ENCODE results near the gene EAF1. TPM values are rescaled to one million over a fixed set of nuclear protein-coding genes. Genes with fewer than 3 reads are reported as not detected.
A peak's percentile ranks its signal among the peaks of the same experiment; 100 is the strongest.

Gene EAF1
- total RNA-seq, result 24.9 and 26.3 TPM in 2 replicates
- long read RNA-seq, full-length matches to known transcripts, result 12 of 20 reads
- long read RNA-seq, partial matches to known transcripts, result 1 of 20 reads
- long read RNA-seq, other reads (novel, unspliced or antisense), result 7 of 20 reads

- TF ChIP-seq CTCF (conservative IDR thresholded peaks at IDR 0.05), result peak; percentile 44
- Mint-ChIP-seq H3K9me3 (no peaks in the 10 kb centered on the region), H3K4me3 (peak within 1 kb of the TSS; percentile 99), H3K36me3 (ENCODE audit: low read depth) (no peaks in the 10 kb centered on the region), H3K27me3 (ENCODE audit: low read depth) (no peaks in the 10 kb centered on the region), H3K4me1 (peaks cover 43% of the 10 kb centered on the region), H3K27ac (ENCODE audit: unreplicated experiment) (peak within 1 kb of the TSS; percentile 99)
- peak; percentile 67 for DNase-seq (ENCODE audit: low read depth, low spot score)
These were observed at the start of gene EAF1, which contains the start of gene METTL6 for GRCh38 chr3:15427182-15427880. TSS of gene EAF1 (plus strand) at chr3:15427598. CDS start at chr3:15427780, 182 bp downstream. TSS of gene METTL6 (minus strand) at chr3:15427544. CDS start at chr3:15426511, 1,033 bp downstream.

GRCh38 chr3:15377961-15378791 is 49.2 kb upstream of the EAF1 start:
- peak; percentile 86 for DNase-seq (ENCODE audit: low read depth, low spot score)
- Mint-ChIP-seq H3K27me3 (ENCODE audit: low read depth) (no peaks in the 10 kb centered on the region), H3K27ac (ENCODE audit: unreplicated experiment) (peak overlapping the region; percentile 58), H3K36me3 (ENCODE audit: low read depth) (no peaks in the 10 kb centered on the region), H3K4me1 (peaks cover 8% of the 10 kb centered on the region), H3K9me3 (no peaks in the 10 kb centered on the region), H3K4me3 (peak overlapping the region; percentile 4)
- TF ChIP-seq CTCF (conservative IDR thresholded peaks at IDR 0.05), result peak; percentile 93

- Mint-ChIP-seq H3K4me3 (no peak overlapping the region), H3K4me1 (peaks cover 8% of the 10 kb centered on the region), H3K27me3 (ENCODE audit: low read depth) (no peaks in the 10 kb centered on the region), H3K36me3 (ENCODE audit: low read depth) (peaks cover 10% of the 10 kb centered on the region), H3K27ac (ENCODE audit: unreplicated experiment) (no peak overlapping the region), H3K9me3 (peaks cover 6% of the 10 kb centered on the region)
- TF ChIP-seq CTCF (conservative IDR thresholded peaks at IDR 0.05), result no peak
- DNase-seq (ENCODE audit: low read depth, low spot score), result no peak
These were observed 46.2 kb upstream of the EAF1 start for GRCh38 chr3:15380980-15381890.

GRCh38 chr3:15382405-15382923 is 44.9 kb upstream of the EAF1 start:
- H3K4me3 Mint-ChIP-seq, result no peak overlapping the region
- no peaks in the 10 kb centered on the region for H3K27me3 Mint-ChIP-seq (ENCODE audit: low read depth)
- H3K27ac Mint-ChIP-seq (ENCODE audit: unreplicated experiment), result no peak overlapping the region
- DNase-seq (ENCODE audit: low read depth, low spot score), result no peak
- no peak for TF ChIP-seq CTCF (conservative IDR thresholded peaks at IDR 0.05)
- H3K9me3 Mint-ChIP-seq, result peaks cover 8% of the 10 kb centered on the region
- H3K4me1 Mint-ChIP-seq, result peaks cover 8% of the 10 kb centered on the region
- H3K36me3 Mint-ChIP-seq (ENCODE audit: low read depth), result peaks cover 12% of the 10 kb centered on the region
